HG02852 (cell line): Measurements from ENCODE around the gene CCDC197.
A peak's percentile ranks its signal among the peaks of the same experiment; 100 is the strongest.

Experiments used
- ATAC-seq: cut with Tn5 transposase; IDR thresholded peaks from one replicate; pipeline ENCODE4 v1.9.1; 2021; ENCODE audit warnings: mild to moderate bottlenecking, moderate library complexity; ENCODE audit not compliant: unreplicated experiment

Gene CCDC197

DNA sequence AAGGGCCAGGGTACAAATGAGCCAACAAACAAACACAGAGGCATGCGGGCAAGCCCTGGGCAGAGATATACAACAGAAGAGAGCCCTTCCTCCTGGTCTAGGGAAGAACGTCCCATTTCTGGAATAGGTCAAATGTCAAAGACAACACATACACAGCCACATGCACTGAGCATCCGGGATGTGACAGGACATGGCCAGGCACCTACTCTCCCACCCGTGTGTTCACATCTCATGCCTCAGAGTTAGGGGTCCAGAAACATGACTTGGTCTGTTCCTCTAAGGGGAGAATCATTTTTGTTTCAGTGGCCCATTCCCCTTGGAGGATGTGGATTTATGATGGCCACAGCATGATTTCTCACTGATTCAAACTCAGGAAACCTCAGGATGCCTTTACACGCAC is 19.9 kb upstream of the CCDC197 start:
- ATAC-seq, result no peak

DNA sequence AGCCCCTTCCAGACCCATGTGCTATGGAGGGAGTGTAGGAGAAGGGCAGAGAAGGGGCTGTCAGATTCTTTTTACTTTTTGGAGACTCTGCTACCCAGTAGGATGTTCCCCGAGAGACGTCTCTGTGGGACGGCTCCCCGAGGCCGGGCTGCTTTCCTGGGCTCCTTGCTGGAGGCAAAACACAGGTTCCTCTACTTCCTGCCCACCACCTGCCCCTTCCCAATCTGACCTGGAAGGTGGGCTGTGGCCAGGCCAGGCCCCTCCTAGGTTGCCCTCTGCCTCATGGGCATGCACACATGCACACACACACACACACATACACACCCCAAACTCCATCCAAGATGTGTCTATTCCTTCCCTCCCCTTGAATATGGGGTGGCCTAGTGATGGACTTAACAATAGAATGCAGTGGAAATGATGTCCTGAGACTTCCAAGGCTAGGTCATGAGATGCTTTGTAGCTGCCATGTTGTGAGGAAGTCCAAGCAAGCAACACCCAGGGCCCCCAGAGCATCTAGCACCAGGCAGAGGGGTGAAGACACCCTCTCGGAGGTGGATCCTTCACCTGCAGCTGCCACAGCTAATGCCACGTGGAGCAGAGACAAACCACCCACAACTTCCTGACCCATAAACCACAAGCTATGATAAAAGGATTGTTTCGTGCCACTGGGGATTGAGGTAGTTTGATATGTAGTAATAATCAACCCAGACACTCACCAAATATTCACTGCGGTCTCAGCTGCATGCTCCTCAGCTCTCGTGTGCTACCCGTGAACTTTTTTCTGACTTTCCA is 19.1 kb upstream of the CCDC197 start:
- ATAC-seq, result peak; percentile 26

DNA sequence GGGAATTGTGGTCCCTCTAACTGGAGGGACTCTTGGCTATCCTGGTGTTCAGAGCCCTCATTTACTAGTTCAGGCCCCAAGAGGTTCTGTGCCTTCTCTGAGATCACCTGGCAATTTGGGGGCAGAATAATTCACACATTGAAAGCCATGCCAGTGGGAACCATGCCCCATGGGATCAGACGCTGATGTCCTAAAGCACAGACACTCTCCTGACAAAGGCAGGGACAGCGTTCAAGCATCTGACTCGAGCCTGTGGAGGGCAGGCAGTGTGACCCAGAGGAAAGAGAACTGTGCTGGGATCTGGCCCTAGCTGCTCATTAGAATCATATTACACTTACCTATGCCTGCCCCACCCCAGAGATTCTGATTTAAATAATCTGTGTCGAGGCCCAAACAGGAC is 18.4 kb upstream of the CCDC197 start:
- no peak for ATAC-seq

DNA sequence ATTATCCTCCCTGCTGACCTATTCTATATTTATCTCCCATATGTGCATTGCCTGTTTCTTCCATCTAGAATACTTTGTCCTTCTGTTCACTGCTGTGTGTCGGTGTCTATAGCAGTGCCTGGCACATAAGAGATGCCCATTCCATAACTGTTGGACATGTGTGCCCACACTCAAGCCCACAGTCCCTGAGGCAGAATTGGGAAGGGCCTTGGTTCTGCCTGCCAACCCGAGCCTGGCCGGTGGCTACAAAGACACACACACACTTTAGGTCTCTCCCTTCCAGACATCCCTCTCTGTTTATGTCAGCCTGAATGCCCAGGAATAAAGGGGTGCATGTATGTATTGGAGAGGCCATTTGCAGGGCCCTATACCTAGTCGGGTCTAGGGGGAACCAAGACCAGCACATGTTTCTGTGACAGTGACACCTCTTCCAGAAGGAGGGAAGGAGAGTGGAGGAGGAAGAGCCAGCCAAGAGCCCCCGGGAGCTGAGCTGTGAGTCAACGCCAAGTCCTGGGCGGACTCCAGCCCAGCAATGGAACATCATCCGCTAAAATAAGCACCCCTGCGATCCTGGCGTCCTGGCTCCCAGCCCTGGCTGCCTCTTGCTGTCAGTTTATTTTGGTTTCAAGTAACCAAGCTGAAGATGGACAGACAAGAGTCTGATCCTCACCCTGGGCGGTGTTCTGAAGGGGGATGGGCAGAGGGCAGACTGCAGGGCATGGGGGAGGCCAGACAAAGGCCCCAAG is 16.5 kb upstream of the CCDC197 start:
- no peak for ATAC-seq

DNA sequence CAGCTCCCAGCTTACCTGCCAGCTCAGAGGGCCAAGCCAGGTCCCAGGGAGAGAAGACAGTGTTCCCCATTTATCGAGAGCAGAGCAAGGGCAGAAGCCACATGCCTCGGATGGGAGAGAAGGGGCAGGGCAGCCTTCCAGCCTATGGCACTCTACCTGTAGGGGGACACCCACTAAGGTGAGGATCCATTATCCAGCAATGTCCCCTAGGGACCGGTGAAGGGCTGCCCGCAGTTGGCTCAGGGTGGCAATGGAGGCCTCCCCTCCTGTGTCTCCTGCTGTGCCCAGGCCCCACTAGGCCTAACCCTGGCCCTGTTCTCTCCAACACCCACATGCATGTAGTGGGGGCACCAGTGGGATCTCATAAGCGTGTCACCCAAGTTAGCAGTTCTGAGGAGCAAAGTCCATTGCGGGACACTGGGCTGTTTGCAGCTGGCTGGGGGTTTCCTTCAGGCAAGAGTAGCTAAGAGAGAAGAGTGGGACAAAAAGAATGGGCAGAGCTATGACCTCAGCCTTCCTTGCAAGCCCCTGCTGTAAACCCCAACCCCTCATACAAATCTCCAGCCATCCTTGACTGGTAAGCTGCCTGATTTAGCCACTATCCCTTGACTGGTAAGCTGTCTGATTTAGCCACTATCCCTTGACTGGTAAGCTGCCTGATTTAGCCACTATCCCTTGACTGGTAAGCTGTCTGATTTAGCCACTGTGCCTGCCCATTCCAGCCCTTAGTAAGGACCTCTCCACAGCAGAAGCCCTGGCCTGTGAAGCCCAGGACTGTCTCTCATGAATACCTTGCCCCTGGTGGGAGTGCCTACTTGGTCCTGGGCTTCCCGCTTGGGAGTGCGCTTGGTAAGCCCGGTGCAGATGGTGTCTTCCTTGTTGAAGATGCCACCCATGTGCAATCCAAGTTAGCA is 15.5 kb upstream of the CCDC197 start:
- no peak for ATAC-seq

DNA sequence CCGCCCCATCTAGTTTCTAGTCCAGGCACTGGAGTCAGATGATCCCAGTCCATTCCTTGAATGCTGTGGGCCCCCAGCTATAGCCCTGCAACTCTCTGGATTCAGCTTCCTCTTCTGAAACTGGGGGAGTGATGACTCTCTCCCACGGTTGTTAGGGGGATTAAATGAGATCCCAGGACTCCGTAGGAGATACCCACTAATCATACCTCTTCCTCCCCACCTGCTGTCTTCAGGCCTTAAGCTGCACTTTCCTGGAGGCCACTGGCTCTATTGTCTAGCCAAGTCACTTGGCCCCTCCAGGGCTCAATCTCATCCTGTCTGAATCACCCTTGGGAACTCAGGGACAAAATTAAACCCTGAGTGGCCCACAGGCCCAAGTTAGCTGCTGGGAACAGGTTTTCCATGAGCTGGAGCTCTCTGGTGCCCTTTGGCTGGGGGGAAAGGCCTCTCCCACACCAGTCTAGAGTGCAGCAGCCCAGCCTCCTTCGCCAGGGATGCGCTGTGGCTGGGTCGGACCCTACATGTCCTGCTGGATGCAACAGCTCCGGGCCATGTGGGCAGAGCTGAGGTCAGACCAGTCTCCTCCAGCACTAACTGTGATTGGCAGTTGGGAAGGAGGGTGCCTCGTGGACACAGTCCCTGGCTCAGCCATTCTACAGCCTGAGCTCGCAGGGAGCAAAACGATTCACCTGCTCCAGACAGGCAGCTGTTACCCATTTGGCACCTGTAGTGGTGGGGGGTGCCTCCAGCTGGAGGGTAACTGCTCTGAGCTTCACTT is 14.7 kb upstream of the CCDC197 start:
- no peak for ATAC-seq

DNA sequence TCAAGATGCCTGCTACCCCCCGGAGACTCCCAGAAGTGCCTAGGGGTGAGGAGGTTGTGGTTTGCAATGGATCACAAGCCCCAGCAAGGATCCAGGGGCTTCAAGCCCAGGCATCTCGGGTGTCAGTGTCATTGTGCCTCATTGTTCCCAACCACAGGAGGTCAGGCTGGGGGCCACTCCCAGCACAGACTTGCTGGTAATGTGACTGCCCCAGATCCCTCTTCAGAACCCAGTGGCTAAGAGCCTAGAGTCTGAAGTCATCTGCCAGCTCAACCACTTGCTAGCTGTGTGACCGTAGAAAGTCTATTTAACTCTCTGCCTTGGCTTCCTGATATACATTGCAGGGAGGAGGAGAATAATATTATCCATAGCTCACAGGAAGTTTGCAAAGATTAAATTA is 13.0 kb upstream of the CCDC197 start:
- no peak for ATAC-seq

DNA sequence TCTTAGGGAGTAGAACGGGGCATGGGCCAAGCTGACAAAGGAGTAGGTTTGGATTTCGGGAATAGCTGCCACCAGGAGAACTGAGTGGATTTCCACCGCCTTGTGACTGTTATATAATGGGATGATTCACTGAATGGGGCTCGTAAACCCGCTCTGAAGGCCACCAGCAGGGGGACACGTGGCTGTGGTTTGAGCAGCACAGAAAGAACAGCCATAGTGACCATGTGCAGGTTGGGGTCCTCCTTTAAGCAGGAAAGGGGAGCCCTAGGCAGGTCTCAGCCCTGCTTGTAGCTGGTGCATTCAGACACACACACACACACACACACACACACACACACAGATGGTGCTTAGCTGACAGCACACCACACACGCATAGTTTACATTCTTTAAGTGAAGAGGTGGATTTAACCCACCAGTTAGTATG is 12.1 kb upstream of the CCDC197 start:
- no peak for ATAC-seq

DNA sequence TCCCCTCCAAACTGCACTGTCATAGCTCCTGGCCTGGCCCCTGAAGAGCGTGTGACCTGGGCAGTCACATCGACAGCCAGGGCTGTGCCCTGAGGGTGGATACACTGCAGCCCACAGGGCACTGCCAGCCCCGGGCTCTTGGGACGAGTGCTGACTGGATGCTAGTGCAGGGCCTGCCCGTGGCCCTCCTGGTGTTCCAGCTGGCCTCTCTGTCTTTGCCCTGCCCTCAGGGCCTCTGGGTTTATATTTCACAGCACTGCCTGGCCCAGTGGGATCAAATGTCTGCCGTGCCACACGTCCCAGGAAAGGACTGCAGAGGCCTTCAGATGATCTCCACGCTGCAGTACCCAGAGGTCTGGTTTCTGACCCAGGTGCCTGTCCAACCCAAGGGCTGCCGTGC is 10.1 kb upstream of the CCDC197 start:
- no peak for ATAC-seq

DNA sequence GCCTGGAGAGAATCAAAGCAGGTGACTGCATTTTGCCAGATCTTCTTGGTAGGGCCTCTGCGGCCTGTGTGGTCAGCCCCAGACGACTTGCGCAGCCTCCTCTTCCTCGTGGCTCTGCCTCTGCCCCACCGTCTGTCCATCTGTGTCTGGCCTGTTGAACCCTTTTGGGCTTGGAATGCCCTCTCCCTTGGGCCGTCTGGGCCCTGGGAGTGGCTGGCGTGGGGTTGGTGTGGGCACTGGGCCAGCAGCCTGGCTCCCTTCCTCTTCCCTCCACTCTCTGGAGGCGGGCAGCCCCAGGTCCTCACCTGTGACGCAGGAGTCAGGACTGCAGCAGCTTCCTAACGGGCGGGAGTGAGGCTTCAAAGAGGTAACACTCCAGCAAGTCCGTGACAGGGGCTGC is 9.7 kb upstream of the CCDC197 start:
- no peak for ATAC-seq

DNA sequence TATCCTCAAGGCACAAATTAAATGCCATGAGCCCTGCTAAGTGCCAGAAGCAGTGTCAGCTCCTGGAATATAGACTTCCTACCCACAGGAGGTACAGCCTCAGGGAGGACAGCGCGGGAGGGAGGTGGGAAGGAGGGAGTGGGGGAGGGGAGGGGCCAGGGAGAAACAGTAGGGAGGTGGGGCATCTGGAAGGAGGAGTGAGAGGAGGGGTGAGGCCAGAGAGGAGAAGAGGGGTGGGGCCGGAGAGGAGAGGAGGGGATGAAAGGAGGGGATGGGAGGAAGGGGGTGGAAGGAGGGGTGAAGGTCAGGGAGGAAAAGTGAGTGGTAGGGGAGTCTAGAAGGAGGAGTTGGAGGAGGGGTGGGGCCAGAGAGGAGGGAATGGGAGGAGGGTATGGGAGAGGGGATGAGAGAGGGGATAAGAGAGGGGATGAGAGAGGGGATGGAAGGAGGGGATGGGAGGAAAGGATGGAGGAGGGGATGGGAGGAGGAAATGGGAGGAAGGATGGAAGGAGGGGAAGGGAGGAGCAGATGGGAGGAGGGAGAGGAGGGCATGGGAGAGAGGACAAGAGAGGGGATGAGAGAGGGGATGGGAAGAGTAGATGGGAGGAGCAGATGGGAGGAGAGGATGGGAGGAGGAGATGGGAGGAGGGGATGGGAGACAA is 9.2 kb upstream of the CCDC197 start:
- ATAC-seq, result no peak

DNA sequence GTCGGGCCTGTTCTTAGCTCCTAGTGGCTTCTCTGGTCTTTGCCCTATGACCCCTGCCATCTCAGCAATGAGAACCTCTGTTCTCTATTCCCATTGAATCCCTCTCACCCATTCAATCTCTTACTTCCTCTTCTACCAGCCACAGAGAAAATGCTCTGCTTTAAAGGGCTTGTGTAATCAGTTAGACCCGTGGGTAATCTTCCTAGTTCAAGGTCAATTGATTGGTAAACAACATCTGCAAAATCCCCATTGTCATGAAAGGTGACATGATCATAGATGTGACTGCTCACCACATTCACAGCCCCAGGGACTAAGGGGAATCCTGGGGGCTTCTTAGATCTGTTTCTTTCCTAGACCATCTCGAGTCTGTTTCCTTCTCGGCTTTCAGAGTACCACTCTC is 7.2 kb upstream of the CCDC197 start:
- ATAC-seq, result peak; percentile 56

DNA sequence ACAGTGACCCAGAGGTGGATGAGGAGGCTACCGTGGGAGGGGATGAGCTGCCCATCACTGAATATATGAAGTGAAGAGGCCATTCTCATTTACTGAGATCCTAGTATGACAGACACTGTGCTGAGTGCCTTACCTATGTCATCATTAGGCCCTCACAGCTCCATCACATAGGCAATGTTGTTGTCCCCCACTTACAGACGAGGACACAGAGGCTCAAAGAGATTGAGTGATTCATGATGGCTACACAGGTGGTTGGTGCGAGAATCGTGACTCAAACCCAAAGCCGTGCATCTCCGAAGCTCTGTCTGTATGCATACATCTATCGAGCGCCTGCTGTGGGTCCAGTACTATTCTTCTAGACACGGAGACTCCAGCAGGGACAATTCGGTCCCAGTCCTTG is 5.9 kb upstream of the CCDC197 start:
- no peak for ATAC-seq

DNA sequence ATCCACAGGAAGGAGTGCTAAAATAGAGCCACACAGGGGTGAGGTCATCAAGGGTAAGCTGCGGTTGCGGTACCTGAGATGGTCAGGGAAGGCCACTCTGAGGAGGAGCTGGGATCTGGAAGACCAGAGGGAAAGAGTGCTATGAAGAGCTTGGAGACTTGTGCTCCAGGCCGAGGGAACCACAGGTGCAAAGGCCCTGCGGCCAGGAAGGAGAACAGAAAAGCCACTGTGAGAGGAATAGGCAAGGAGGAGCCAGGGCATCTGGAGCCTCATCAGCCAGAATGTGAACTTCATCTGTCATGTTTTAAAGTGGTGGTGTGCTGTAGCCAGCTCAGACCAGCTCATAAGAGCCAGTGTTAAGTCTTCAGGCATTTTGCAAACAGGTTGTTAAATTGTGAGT is 5.5 kb upstream of the CCDC197 start:
- no peak for ATAC-seq

DNA sequence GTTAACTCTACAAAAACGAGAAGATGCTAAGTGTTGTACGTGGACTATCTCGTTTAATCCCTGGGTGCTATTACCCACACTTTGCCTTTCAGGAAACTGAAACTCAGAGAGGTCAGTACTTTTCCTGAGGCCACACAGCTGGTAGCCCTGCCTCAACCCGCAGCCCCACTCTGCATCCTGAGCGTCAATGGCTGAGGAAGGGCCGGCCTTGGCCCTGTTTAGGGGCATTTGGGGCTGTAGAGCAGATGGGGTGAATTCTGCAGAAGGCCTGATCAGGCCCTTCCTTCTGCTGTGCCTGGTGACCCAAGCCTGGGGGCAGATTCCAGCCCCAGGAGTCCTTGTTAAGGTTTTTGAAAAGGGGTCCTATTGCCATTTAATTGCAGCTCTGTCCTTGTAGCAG is 3.7 kb upstream of the CCDC197 start:
- ATAC-seq, result no peak

DNA sequence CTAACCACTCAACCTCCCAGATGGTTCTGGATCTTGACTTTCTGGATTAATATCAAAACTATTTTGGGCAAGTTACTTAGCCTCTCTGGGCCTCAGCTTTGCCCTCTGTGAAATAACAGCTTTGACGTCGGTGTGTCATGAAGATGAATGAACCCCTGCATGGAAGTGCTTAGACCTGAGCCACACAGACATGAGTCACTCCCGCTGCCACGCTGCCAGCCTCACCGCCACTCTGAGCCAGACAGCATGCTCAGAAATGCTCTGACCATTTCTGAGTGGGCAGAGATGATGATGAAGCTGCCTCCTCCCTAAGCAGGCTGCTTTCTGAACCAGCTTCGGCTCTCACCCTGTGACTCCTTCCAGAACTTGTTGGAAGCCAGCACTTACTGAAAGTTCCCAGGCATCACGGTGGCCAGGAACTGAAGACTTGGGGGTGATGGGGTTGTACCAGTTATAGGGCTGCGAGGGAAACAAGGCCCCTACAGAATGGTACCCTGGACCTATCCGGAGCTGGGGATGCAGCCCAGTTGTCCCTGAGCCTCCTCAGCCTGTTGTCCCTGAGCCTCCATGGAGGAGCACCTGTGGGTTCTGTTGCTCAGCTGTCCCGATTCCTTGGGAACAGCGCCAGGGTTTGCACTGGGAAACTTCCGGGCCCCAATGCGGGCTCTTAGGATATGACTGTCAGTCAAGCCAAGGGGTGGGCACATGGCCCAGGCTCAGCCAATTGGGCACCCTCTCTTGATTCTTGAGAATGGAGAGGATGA is 2.0 kb upstream of the CCDC197 start:
- no peak for ATAC-seq

DNA sequence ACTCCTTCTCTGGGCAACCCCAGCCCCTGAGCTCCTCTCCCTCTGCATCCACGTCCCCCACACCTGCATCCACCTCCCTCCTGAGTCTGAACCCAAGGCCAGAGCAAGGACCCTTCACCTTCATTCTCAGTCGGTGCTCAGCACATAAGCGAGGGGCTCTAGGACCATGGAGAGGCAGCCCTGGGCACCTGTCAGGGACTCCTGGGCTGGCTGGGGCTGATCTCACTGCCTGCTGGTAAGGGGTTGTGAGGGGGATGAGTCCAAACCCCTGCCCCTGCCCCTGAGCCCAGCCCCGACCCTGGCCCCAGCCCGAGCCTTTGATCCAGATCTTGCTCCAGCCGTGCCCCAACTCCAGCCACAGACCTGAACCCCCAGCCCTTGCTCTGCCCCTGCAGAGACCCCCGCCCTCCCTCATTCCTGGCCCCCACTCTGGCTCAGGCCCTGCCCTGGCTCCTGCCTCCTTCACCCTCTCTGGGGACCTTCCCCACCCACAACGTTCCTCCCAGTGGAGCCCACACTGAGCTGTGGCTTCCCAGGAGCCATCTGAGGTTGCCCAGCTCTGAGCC is 888 bp upstream of the CCDC197 start:
- no peak for ATAC-seq

DNA sequence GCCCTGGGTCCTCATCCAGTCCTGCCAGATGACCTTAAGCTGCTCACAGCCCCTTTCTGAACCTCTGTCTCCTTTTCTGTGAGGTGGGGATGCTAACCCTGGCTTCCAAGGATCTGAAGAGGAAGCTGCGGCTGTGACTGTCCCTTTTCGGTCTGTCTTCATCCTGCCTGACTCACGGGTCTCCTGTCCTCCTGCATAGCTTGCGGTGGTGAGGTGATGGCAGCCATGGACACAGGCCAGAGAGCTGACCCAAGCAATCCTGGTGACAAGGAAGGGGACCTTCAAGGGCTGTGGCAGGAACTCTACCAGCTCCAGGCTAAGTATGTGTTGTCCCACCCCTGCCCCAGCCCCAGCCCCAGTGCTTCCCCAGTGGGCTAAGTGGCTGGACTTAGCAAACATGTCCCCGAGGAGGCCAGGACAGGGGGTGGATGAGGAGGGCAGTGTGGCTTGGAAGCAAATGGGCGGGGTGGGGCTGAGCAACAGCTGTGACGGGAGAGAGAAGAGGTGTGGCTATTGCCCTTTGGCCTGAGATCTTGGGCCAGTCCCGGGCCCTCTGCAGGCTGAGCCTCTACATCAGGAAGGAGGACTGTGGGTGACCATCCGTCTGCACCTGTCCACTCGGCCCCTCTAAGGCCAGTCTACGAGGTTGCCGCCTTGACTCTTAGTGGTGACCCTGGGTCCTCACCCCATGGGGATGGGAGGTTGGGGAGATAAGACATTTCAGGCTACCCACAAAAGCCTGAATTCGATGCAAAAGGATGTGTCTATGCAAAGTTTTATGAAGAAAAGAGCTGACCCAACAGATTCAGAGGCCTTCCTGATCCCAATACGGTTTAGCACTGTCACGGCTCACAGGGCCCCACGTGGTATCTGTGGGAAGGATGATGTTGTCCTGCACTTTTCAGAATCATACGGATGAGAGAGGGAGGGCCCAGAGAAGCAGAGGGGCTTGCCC is 1.1 kb downstream of the CCDC197 start:
- no peak for ATAC-seq
